ENCODE data around the gene C6orf163.

The C6orf163 gene

GRCh38 chr6:87408721-87409155, 64.1 kb downstream of the C6orf163 start:
- DNase-seq (ENCODE audit: low spot score): no peak
- no peak for TF ChIP-seq CTCF (IDR thresholded peaks at IDR 0.05; ENCODE audit: extremely low read depth, missing control alignments)
